ENCODE results near the gene METTL5. TPM values are rescaled to one million over a fixed set of nuclear protein-coding genes. Genes with fewer than 3 reads are reported as not detected.
"Not testable (repeated sequence)": the region's sequence is repeated elsewhere in the genome, so short reads cannot be mapped to it uniquely, and the experiment has no call there.

Gene METTL5
- total RNA-seq, 4 donors from 2014 or later: 19.4 to 35.5 (median 20.8) TPM

DNA sequence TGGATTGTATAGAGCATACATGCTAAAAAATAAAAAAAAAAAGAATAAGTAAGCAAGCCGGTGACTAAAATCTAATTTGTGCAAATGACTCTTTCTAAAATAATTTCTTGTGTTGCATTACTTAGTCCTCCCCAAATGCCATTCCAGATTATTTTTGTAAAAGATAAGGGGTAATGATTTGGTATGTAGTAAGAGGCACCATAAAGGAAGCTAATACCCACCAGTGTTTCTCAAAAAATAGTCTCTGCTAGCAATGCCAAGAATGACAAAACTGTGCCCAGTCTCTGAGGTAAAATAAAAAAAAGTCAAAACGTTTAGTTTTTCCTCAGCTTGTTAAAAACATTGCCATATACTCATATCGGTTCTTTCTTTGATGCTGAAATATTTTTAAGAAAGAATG is 2.7 kb downstream of the METTL5 start:
- H3K27me3 ChIP-seq: no peaks in the 10 kb centered on the region
- TF ChIP-seq, protein P1, sequence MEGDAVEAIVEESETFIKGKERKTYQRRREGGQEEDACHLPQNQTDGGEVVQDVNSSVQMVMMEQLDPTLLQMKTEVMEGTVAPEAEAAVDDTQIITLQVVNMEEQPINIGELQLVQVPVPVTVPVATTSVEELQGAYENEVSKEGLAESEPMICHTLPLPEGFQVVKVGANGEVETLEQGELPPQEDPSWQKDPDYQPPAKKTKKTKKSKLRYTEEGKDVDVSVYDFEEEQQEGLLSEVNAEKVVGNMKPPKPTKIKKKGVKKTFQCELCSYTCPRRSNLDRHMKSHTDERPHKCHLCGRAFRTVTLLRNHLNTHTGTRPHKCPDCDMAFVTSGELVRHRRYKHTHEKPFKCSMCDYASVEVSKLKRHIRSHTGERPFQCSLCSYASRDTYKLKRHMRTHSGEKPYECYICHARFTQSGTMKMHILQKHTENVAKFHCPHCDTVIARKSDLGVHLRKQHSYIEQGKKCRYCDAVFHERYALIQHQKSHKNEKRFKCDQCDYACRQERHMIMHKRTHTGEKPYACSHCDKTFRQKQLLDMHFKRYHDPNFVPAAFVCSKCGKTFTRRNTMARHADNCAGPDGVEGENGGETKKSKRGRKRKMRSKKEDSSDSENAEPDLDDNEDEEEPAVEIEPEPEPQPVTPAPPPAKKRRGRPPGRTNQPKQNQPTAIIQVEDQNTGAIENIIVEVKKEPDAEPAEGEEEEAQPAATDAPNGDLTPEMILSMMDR (IDR thresholded peaks at IDR 0.05): no peak
- no peak for TF ChIP-seq POLR2A (IDR thresholded peaks at IDR 0.05)
- no peak overlapping the region for H3K27ac ChIP-seq
- H3K4me1 ChIP-seq: peaks cover 0 to 26% (median 2%) of the 10 kb centered on the region in 4 donors
- DNase-seq: no peak
- H3K9me3 ChIP-seq: no peaks in the 10 kb centered on the region
- H3K36me3 ChIP-seq: peaks cover 0 to 19% (median 0%) of the 10 kb centered on the region in 3 donors
- no peak overlapping the region for H3K4me3 ChIP-seq

DNA sequence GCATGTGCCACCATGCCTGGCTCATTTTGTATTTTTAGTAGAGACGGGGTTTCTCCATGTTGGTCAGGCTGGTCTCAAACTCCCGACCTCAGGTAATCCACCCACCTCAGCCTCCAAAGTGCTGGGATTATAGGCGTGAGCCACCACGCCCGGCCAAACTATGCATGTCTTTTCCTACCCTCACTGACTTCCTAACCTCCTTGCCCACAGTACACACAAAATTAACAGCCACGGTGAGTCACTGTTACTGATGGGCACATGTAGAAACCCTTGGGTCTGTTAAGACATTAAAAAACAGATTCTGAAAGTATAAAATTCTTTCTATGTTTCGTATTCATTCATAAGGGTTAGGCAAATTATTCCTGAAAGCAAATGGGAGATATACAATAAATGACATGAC is 4.6 kb downstream of the METTL5 start:
- not testable (repeated sequence) for H3K27me3 ChIP-seq, DNase-seq, H3K4me3 ChIP-seq, H3K27ac ChIP-seq, H3K9me3 ChIP-seq
- peaks cover 0 to 23% (median 2%) of the 10 kb centered on the region in 4 donors for H3K4me1 ChIP-seq
- peaks cover 0 to 36% (median 3%) of the 10 kb centered on the region in 3 donors for H3K36me3 ChIP-seq

DNA sequence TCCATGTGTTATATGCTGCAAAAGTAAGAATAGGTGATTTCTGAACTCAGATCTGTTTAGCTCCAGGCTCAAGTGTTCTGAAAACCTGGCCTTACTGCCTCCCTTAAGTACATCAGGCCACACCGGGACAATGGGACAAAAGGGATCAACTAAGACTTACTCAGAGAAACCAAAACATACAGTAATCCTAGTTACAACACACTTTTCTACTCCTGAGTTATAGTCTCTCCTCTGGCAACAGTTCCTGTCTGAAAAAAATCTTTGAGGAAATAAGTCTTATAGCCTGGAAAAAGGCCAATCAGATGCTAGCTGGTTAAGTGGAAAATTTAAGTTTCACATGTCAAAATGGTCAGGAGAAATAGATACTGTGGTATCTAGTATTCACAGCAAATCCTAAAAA is 5.6 kb downstream of the METTL5 start:
- peaks cover 0 to 22% (median 2%) of the 10 kb centered on the region in 4 donors for H3K4me1 ChIP-seq
- no peaks in the 10 kb centered on the region for H3K27me3 ChIP-seq
- no peaks in the 10 kb centered on the region for H3K9me3 ChIP-seq
- DNase-seq: no peak
- TF ChIP-seq, protein P1 (IDR thresholded peaks at IDR 0.05): no peak
- no peak for TF ChIP-seq POLR2A (IDR thresholded peaks at IDR 0.05)
- no peak overlapping the region for H3K4me3 ChIP-seq
- no peak overlapping the region for H3K27ac ChIP-seq
- H3K36me3 ChIP-seq: peaks cover 0 to 44% (median 3%) of the 10 kb centered on the region in 3 donors

DNA sequence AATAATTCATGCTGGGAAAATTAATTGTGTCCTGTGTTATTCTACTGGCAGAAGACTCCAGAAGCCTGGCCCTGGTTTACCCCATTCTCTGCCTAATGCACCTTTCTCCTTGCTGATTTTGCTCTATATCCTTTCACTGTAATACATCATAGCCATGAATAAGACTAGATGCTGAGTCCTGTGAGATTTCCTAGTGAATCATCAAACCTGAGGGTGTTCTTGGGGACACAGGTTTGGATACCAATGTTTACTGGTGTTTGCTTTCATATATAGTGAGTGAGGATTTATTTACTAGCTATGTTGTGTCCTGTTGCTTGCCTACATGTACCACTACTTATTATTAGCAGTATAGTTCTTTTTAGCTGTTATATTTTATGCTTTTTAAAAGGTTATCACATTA is 6.5 kb downstream of the METTL5 start:
- Histone ChIP-seq H3K27me3 (no peaks in the 10 kb centered on the region), H3K4me1 (peaks cover 0 to 14% (median 2%) of the 10 kb centered on the region in 4 donors), H3K36me3 (peaks cover 0 to 53% (median 3%) of the 10 kb centered on the region in 3 donors), H3K9me3 (no peaks in the 10 kb centered on the region), H3K27ac (no peak overlapping the region), H3K4me3 (no peak overlapping the region)
- DNase-seq: no peak
- TF ChIP-seq, protein P1 (IDR thresholded peaks at IDR 0.05): no peak
- TF ChIP-seq POLR2A (IDR thresholded peaks at IDR 0.05): no peak

DNA sequence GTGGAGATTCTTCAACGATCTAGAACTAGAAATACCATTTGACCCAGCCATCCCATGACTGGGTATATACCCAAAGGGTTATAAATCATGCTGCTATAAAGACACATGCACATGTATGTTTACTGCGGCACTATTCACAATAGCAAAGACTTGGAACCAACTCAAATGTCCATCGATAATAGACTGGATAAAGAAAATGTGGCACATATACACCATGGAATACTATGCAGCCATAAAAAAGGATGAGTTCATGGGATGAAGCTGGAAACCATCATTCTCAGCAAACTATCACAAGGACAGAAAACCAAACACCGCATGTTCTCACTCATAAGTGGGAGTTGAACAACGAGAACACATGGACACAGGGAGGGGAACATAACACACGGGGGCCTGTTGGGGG is 7.3 kb downstream of the METTL5 start:
- H3K9me3 ChIP-seq, H3K4me3 ChIP-seq, H3K27ac ChIP-seq, H3K27me3 ChIP-seq, DNase-seq, H3K4me1 ChIP-seq: not testable (repeated sequence)
- H3K36me3 ChIP-seq: peaks cover 0 to 62% (median 3%) of the 10 kb centered on the region in 3 donors

DNA sequence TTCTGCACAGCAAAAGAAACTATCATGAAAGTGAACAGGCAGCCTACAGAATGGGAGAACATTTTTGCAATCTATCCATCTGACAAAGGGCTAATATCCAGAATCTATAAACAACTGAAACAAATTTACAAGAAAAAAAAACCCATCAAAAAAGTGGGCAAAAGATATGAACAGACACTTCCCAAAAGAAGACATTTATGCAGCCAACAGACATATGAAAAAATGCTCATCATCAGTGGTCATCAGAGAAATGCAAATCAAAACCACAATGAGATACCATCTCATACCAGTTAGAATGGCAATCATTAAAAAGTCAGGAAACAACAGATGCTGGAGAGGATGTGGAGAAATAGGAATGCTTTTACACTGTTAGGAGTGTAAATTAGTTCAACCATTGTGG is 7.7 kb downstream of the METTL5 start:
- H3K27ac ChIP-seq, H3K4me1 ChIP-seq, H3K4me3 ChIP-seq, H3K27me3 ChIP-seq, DNase-seq, H3K9me3 ChIP-seq: not testable (repeated sequence)
- peaks cover 0 to 66% (median 3%) of the 10 kb centered on the region in 3 donors for H3K36me3 ChIP-seq

DNA sequence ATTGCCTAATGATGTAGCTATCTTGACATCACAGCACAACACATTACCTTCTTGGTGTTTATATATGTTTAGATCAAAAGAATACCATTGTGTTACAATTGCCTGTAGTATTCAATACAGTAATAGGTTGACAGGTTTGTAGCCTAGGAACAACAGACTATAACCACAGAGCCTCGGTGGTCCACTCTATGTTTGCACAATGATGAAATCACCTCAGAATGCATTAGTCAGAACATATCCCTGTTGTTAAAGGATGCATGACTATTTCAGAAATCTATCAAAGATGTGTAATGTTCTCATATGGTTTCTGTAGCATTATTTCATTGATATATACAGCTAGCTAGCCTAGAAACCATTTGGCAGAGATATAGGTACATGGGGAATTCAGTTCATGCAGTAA is 8.9 kb downstream of the METTL5 start:
- Histone ChIP-seq H3K27me3 (no peaks in the 10 kb centered on the region), H3K36me3 (peaks cover 0 to 75% (median 7%) of the 10 kb centered on the region in 3 donors), H3K4me3 (no peak overlapping the region), H3K27ac (no peak overlapping the region), H3K9me3 (no peaks in the 10 kb centered on the region), H3K4me1 (no peaks in the 10 kb centered on the region)
- TF ChIP-seq POLR2A (IDR thresholded peaks at IDR 0.05): no peak
- TF ChIP-seq, protein P1 (IDR thresholded peaks at IDR 0.05): no peak
- DNase-seq: no peak

Measured in Peyer's patch (tissue), 4 donors.